H9 (cell line): ENCODE measurements around the gene ZNF385D. TPM values are rescaled to one million over a fixed set of nuclear protein-coding genes. Genes with fewer than 3 reads are reported as not detected.

ENCODE experiments used
- DNase-seq: peaks from one replicate; pipeline ENCODE4 v3.0.0-alpha.2; 2017
- H2AFZ ChIP-seq: one replicate; pipeline ENCODE4 v1.6.1; 2013; ENCODE audit warnings: mild to moderate bottlenecking, low read length, control low read depth, moderate library complexity
- H2AK5ac ChIP-seq: 2 replicates; pipeline ENCODE4 v1.6.1; 2013; ENCODE audit warnings: low read length, control low read depth, mixed read lengths; ENCODE audit not compliant: insufficient read length
- H2BK120ac ChIP-seq: one replicate; pipeline ENCODE4 v1.6.1; 2013; ENCODE audit warnings: low read depth, mild to moderate bottlenecking, low read length, control low read depth, inconsistent platforms; ENCODE audit not compliant: poor library complexity, severe bottlenecking
- H2BK12ac ChIP-seq: 2 replicates; pipeline ENCODE4 v1.6.1; 2013; ENCODE audit warnings: low read length, control low read depth, mixed read lengths, low read depth; ENCODE audit not compliant: insufficient read length
- H2BK15ac ChIP-seq: 2 replicates; pipeline ENCODE4 v1.6.1; 2013; ENCODE audit warnings: low read depth, low read length, control low read depth
- H2BK20ac ChIP-seq: one replicate; pipeline ENCODE4 v1.6.1; 2013; ENCODE audit warnings: low read depth, mild to moderate bottlenecking, low read length, control low read depth, inconsistent platforms; ENCODE audit not compliant: poor library complexity, severe bottlenecking
- H2BK5ac ChIP-seq: 2 replicates; pipeline ENCODE4 v1.6.1; 2013; ENCODE audit warnings: low read length, control low read depth, mixed read lengths; ENCODE audit not compliant: insufficient read length
- H3K14ac ChIP-seq: 2 replicates; pipeline ENCODE4 v1.6.1; 2013; ENCODE audit warnings: low read length, control low read depth; ENCODE audit not compliant: insufficient read depth
- H3K18ac ChIP-seq: 2 replicates; pipeline ENCODE4 v1.6.1; 2013; ENCODE audit warnings: low read depth, mild to moderate bottlenecking, mixed read lengths, low read length, control low read depth; ENCODE audit not compliant: insufficient read length
- H3K23ac ChIP-seq: 2 replicates; pipeline ENCODE4 v1.6.1; 2013; ENCODE audit warnings: low read length, control low read depth, mixed read lengths, low read depth; ENCODE audit not compliant: insufficient read length
- H3K23me2 ChIP-seq: 2 replicates; pipeline ENCODE4 v1.6.1; 2013; ENCODE audit warnings: low read depth, mild to moderate bottlenecking, mixed read lengths, low read length, control low read depth; ENCODE audit not compliant: insufficient read length, poor library complexity, severe bottlenecking
- H3K27ac ChIP-seq: 2 replicates; pipeline ENCODE4 v1.5.1; 2013; ENCODE audit warnings: low read length, control low read depth, mixed read lengths, low read depth; ENCODE audit not compliant: insufficient read length
- H3K27me3 ChIP-seq: 2 replicates; pipeline ENCODE4 v1.6.1; 2013; ENCODE audit warnings: low read length, control low read depth, inconsistent platforms; ENCODE audit not compliant: insufficient read depth
- H3K4ac ChIP-seq: 2 replicates; pipeline ENCODE4 v1.6.1; 2013; ENCODE audit warnings: low read depth, mild to moderate bottlenecking, control low read depth, inconsistent platforms, low read length, moderate library complexity
- H3K4me1 ChIP-seq: 2 replicates; pipeline ENCODE4 v1.6.1; 2013; ENCODE audit warnings: low read length, control low read depth, inconsistent platforms; ENCODE audit not compliant: insufficient read depth
- H3K4me2 ChIP-seq: 2 replicates; pipeline ENCODE4 v1.6.1; 2013; ENCODE audit warnings: low read length, control low read depth, mixed read lengths; ENCODE audit not compliant: insufficient read length, insufficient read depth
- H3K56ac ChIP-seq: 2 replicates; pipeline ENCODE4 v1.6.1; 2013; ENCODE audit warnings: low read depth, mild to moderate bottlenecking, mixed read lengths, low read length, control low read depth; ENCODE audit not compliant: insufficient read length
- H3K79me1 ChIP-seq: 2 replicates; pipeline ENCODE4 v1.6.1; 2013; ENCODE audit warnings: low read depth, mild to moderate bottlenecking, moderate library complexity, low read length, control low read depth, inconsistent platforms; ENCODE audit not compliant: insufficient read depth, poor library complexity, severe bottlenecking
- H3K79me2 ChIP-seq: 2 replicates; pipeline ENCODE4 v1.6.1; 2013; ENCODE audit warnings: low read length, control low read depth, inconsistent platforms; ENCODE audit not compliant: insufficient read depth
- H3K9ac ChIP-seq: 2 replicates; pipeline ENCODE4 v1.6.1; 2013; ENCODE audit warnings: low read length, control low read depth, mixed read lengths; ENCODE audit not compliant: insufficient read length; ENCODE audit errors: extremely low read depth
- H3K9me3 ChIP-seq: one replicate; pipeline ENCODE4 v1.6.1; 2013; ENCODE audit warnings: low read depth, low read length, inconsistent platforms; ENCODE audit not compliant: control insufficient read depth
- H3T11ph ChIP-seq: one replicate; pipeline ENCODE4 v1.6.1; 2013; ENCODE audit warnings: mild to moderate bottlenecking, low read length, control low read depth, inconsistent platforms
- H4K20me1 ChIP-seq: one replicate; pipeline ENCODE4 v1.6.1; 2013; ENCODE audit not compliant: control insufficient read depth, insufficient read length, insufficient read depth
- H4K5ac ChIP-seq: 2 replicates; pipeline ENCODE4 v1.6.1; 2013; ENCODE audit warnings: low read depth, mild to moderate bottlenecking, mixed read lengths, low read length, control low read depth; ENCODE audit not compliant: insufficient read length
- H4K8ac ChIP-seq: replicated peaks from 2 replicates; pipeline ENCODE4 v1.6.1; 2013; ENCODE audit warnings: low read length, control low read depth, mixed read lengths, low read depth; ENCODE audit not compliant: insufficient read length
- H4K91ac ChIP-seq: 2 replicates; pipeline ENCODE4 v1.6.1; 2013; ENCODE audit warnings: low read depth, mild to moderate bottlenecking, moderate library complexity, mixed read lengths, low read length, control low read depth; ENCODE audit not compliant: insufficient read length
- H3K27ac Mint-ChIP-seq, 3 experiments: 2 replicates in 2 of 3; 3 replicates in 1 of 3; pipeline ENCODE4 v1.8.0; 2020 to 2021; ENCODE audit warnings: mixed read lengths in 3 of 3, mild to moderate bottlenecking in 1 of 3, moderate library complexity in 1 of 3
- H3K27me3 Mint-ChIP-seq: 2 replicates; pipeline ENCODE4 v1.8.0; 2021; ENCODE audit warnings: low read depth, mild to moderate bottlenecking, moderate library complexity, mixed read lengths
- H3K36me3 Mint-ChIP-seq, 3 experiments: 2 replicates in 2 of 3; 3 replicates in 1 of 3; pipeline ENCODE4 v1.8.0; 2020 to 2021; ENCODE audit warnings: low read depth in 3 of 3, mixed read lengths in 3 of 3; ENCODE audit not compliant: insufficient read depth in 1 of 3
- H3K4me1 Mint-ChIP-seq, 2 experiments: 2 replicates each; pipeline ENCODE4 v1.8.0; 2020; ENCODE audit warnings: mixed read lengths in 2 of 2
- H3K4me3 Mint-ChIP-seq, 2 experiments: 2 replicates in 1 of 2; 3 replicates in 1 of 2; pipeline ENCODE4 v1.8.0; 2020 to 2021; ENCODE audit warnings: mild to moderate bottlenecking in 2 of 2, mixed read lengths in 2 of 2, moderate library complexity in 1 of 2
- H3K9me3 Mint-ChIP-seq, 2 experiments: 2 replicates in 1 of 2; 3 replicates in 1 of 2; pipeline ENCODE4 v1.8.0; 2020; ENCODE audit warnings: mild to moderate bottlenecking in 2 of 2, mixed read lengths in 2 of 2, moderate library complexity in 1 of 2
- WGBS: extraction: QIAGEN DNeasy Blood & Tissue Kit; methylation state at CpG from one replicate; pipeline ENCODE4 v1.1.7; 2013; ENCODE audit warnings: missing lambda C conversion rate, low lambda C conversion rate, mixed read lengths; ENCODE audit not compliant: insufficient read length; ENCODE audit errors: extremely low coverage; 5-methylcytosine and 5-hydroxymethylcytosine counted together
- total RNA-seq: library from RNA; stranded (reverse); gene quantifications from 2 replicates; pipeline ENCODE4 v1.2.1, GENCODE V29; 2021
- TF ChIP-seq, protein P1 (sequence below): fragments of 200-600 bp; sonication (generic); conservative IDR thresholded peaks from 3 replicates; pipeline ENCODE4 v1.8.0; 2021; ENCODE audit warnings: antibody characterized with exemption, mild to moderate bottlenecking

The ZNF385D gene
- total RNA-seq, 1 experiment from 2014 or later = 1.5 TPM

DNA sequence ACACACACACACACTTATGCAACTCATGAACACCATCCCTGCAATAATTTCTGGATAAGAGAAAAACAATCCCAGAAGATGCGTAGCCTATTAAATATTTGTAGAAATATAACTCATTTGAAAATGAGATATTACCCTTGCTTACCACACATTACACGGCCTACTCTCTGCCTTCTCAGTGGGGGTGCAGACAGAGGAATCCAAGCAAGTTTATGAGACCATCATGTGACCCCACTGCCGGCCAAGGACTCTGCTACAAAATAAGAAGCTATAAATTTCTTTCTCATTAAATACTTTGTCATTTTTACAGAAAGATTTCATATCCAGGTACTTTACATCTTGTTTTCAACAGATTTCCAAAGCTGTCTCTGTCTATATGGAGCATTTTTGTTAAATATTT lies 286.3 kb downstream of the ZNF385D start:
- Histone ChIP-seq H3K9ac (no peak overlapping the region), H4K8ac (no peak overlapping the region), H2BK12ac (no peak overlapping the region), H3K79me2 (no peaks in the 10 kb centered on the region), H3K23me2 (no peaks in the 10 kb centered on the region), H3K14ac (no peak overlapping the region), H2BK20ac (no peak overlapping the region), H4K5ac (no peak overlapping the region), H3K79me1 (no peaks in the 10 kb centered on the region), H2AFZ (no peak overlapping the region), H4K91ac (no peak overlapping the region), H3K9me3 (no peaks in the 10 kb centered on the region), H3K4me1 (no peaks in the 10 kb centered on the region), H2AK5ac (no peak overlapping the region), H3K27ac (no peak overlapping the region), H3K27me3 (no peaks in the 10 kb centered on the region), H2BK15ac (no peak overlapping the region), H3K56ac (no peak overlapping the region), H2BK120ac (no peak overlapping the region), H3T11ph (no peak overlapping the region), H3K18ac (no peak overlapping the region), H2BK5ac (no peak overlapping the region), H3K23ac (no peak overlapping the region), H3K4me2 (no peak overlapping the region), H3K4ac (no peak overlapping the region), H4K20me1 (no peaks in the 10 kb centered on the region)
- H3K4me1 Mint-ChIP-seq = no peaks in the 10 kb centered on the region
- no peak overlapping the region for H3K27ac Mint-ChIP-seq
- no CpG with 5 or more reads among the region's 3 CpGs for WGBS
- no peaks in the 10 kb centered on the region for H3K36me3 Mint-ChIP-seq
- H3K4me3 Mint-ChIP-seq = no peak overlapping the region
- H3K27me3 Mint-ChIP-seq = no peaks in the 10 kb centered on the region
- TF ChIP-seq, protein P1, sequence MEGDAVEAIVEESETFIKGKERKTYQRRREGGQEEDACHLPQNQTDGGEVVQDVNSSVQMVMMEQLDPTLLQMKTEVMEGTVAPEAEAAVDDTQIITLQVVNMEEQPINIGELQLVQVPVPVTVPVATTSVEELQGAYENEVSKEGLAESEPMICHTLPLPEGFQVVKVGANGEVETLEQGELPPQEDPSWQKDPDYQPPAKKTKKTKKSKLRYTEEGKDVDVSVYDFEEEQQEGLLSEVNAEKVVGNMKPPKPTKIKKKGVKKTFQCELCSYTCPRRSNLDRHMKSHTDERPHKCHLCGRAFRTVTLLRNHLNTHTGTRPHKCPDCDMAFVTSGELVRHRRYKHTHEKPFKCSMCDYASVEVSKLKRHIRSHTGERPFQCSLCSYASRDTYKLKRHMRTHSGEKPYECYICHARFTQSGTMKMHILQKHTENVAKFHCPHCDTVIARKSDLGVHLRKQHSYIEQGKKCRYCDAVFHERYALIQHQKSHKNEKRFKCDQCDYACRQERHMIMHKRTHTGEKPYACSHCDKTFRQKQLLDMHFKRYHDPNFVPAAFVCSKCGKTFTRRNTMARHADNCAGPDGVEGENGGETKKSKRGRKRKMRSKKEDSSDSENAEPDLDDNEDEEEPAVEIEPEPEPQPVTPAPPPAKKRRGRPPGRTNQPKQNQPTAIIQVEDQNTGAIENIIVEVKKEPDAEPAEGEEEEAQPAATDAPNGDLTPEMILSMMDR = no peak
- DNase-seq = no peak
- H3K9me3 Mint-ChIP-seq = no peaks in the 10 kb centered on the region
